DOHH2 (cell line): ENCODE data around the gene UTS2B.
"Not testable (repeated sequence)": the region's sequence is repeated elsewhere in the genome, so short reads cannot be mapped to it uniquely, and the experiment has no call there.

ENCODE experiments used
- H3F3A ChIP-seq: fragments of 200-600 bp; sonication (generic), shearing (Covaris generic); 2 replicates; pipeline ENCODE4 v1.6.0; 2016; ENCODE audit warnings: antibody characterized with exemption, mild to moderate bottlenecking; ENCODE audit not compliant: control insufficient read depth, insufficient read depth
- H3K27ac ChIP-seq: fragments of 200-600 bp; sonication (generic); 2 replicates; pipeline ENCODE4 v1.5.1; 2014; ENCODE audit warnings: low read depth, mild to moderate bottlenecking, low read length, moderate library complexity
- H3K27me3 ChIP-seq: fragments of 200-600 bp; sonication (generic); 2 replicates; pipeline ENCODE4 v1.6.1; 2014; ENCODE audit warnings: mild to moderate bottlenecking, low read length, mixed read lengths; ENCODE audit not compliant: control insufficient read depth
- H3K36me3 ChIP-seq: fragments of 200-600 bp; sonication (generic); 2 replicates; pipeline ENCODE4 v1.6.1; 2014; ENCODE audit warnings: mild to moderate bottlenecking, low read length, moderate library complexity, mixed read lengths; ENCODE audit not compliant: control insufficient read depth
- H3K4me1 ChIP-seq: fragments of 200-600 bp; sonication (generic); 2 replicates; pipeline ENCODE4 v1.6.1; 2014; ENCODE audit warnings: mild to moderate bottlenecking, low read length, mixed read lengths; ENCODE audit not compliant: control insufficient read depth
- H3K4me2 ChIP-seq: fragments of 200-600 bp; sonication (generic); 2 replicates; pipeline ENCODE4 v1.6.0; 2014; ENCODE audit warnings: mild to moderate bottlenecking, low read length, moderate library complexity
- H3K4me3 ChIP-seq: fragments of 200-600 bp; sonication (generic); 2 replicates; pipeline ENCODE4 v1.5.1; 2014; ENCODE audit warnings: mild to moderate bottlenecking, low read length, mixed read lengths
- H3K79me2 ChIP-seq: fragments of 200-600 bp; sonication (generic); 2 replicates; pipeline ENCODE4 v1.6.1; 2014; ENCODE audit warnings: mild to moderate bottlenecking, low read length, mixed read lengths; ENCODE audit not compliant: control insufficient read depth
- H3K9me2 ChIP-seq: fragments of 200-600 bp; sonication (generic); replicated peaks from 2 replicates; pipeline ENCODE4 v1.6.1; 2014; ENCODE audit warnings: mild to moderate bottlenecking, low read length, mixed read lengths; ENCODE audit not compliant: control insufficient read depth
- H3K9me3 ChIP-seq: fragments of 200-600 bp; sonication (generic); 2 replicates; pipeline ENCODE4 v1.6.1; 2014; ENCODE audit warnings: antibody characterized with exemption, low read length, mixed read lengths; ENCODE audit not compliant: control insufficient read depth, insufficient read depth
- H4K20me1 ChIP-seq: fragments of 200-600 bp; sonication (generic); 2 replicates; pipeline ENCODE4 v1.6.0; 2014; ENCODE audit warnings: low read depth, mild to moderate bottlenecking, antibody characterized with exemption, low read length, moderate library complexity; ENCODE audit not compliant: control insufficient read depth, insufficient read depth
- EZH2phosphoT487 ChIP-seq: fragments of 200-600 bp; sonication (generic); IDR thresholded peaks from 2 replicates; pipeline ENCODE4 v1.6.1; 2017; ENCODE audit warnings: borderline replicate concordance, mild to moderate bottlenecking, antibody characterized with exemption, low read length, moderate library complexity, mixed read lengths
- TF ChIP-seq, protein P1 (sequence below): fragments of 200-600 bp; sonication (generic); IDR thresholded peaks from one replicate; pipeline ENCODE4 v1.5.1; 2014; ENCODE audit warnings: antibody characterized with exemption, mild to moderate bottlenecking, low read depth, low read length; ENCODE audit not compliant: poor library complexity, severe bottlenecking

Gene UTS2B

GRCh38 chr3:191253089-191253799, 77.1 kb downstream of the UTS2B start:
- no peaks in the 10 kb centered on the region for H4K20me1 ChIP-seq
- H3K27ac ChIP-seq, result no peak overlapping the region; the same call in 1 of the 2 replicates

GRCh38 chr3:191246630-191247029, 83.7 kb downstream of the UTS2B start:
- 0 out of 2 replicates have a peak overlapping the region, but pooled peaks have one; percentile 9 for H3K27ac ChIP-seq
- no peak for TF ChIP-seq EZH2phosphoT487
- peaks cover 22% of the 10 kb centered on the region for H3K4me1 ChIP-seq
- no peaks in the 10 kb centered on the region for H3K9me2 ChIP-seq
- no peak overlapping the region for H3K4me3 ChIP-seq
- H3K4me2 ChIP-seq, result no peak overlapping the region
- H3K27me3 ChIP-seq, result no peaks in the 10 kb centered on the region
- no peaks in the 10 kb centered on the region for H3K9me3 ChIP-seq
- no peaks in the 10 kb centered on the region for H3K36me3 ChIP-seq
- H4K20me1 ChIP-seq, result no peaks in the 10 kb centered on the region
- H3K79me2 ChIP-seq, result no peaks in the 10 kb centered on the region
- H3F3A ChIP-seq, result no peaks in the 10 kb centered on the region

More at GRCh38 chr3:191253089-191253799, 77.1 kb downstream of the UTS2B start:
- Histone ChIP-seq H3K9me2 (no peaks in the 10 kb centered on the region), H3K4me2 (peak overlapping the region; percentile 63), H3K9me3 (no peaks in the 10 kb centered on the region), H3K79me2 (no peaks in the 10 kb centered on the region), H3K27me3 (no peaks in the 10 kb centered on the region), H3K4me1 (peaks cover 59% of the 10 kb centered on the region), H3K4me3 (peak overlapping the region; percentile 39), H3K36me3 (no peaks in the 10 kb centered on the region; the same call in 1 of the 2 replicates), H3F3A (no peaks in the 10 kb centered on the region)
- no peak for TF ChIP-seq EZH2phosphoT487
- TF ChIP-seq, protein P1, sequence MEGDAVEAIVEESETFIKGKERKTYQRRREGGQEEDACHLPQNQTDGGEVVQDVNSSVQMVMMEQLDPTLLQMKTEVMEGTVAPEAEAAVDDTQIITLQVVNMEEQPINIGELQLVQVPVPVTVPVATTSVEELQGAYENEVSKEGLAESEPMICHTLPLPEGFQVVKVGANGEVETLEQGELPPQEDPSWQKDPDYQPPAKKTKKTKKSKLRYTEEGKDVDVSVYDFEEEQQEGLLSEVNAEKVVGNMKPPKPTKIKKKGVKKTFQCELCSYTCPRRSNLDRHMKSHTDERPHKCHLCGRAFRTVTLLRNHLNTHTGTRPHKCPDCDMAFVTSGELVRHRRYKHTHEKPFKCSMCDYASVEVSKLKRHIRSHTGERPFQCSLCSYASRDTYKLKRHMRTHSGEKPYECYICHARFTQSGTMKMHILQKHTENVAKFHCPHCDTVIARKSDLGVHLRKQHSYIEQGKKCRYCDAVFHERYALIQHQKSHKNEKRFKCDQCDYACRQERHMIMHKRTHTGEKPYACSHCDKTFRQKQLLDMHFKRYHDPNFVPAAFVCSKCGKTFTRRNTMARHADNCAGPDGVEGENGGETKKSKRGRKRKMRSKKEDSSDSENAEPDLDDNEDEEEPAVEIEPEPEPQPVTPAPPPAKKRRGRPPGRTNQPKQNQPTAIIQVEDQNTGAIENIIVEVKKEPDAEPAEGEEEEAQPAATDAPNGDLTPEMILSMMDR, result no peak

DNA sequence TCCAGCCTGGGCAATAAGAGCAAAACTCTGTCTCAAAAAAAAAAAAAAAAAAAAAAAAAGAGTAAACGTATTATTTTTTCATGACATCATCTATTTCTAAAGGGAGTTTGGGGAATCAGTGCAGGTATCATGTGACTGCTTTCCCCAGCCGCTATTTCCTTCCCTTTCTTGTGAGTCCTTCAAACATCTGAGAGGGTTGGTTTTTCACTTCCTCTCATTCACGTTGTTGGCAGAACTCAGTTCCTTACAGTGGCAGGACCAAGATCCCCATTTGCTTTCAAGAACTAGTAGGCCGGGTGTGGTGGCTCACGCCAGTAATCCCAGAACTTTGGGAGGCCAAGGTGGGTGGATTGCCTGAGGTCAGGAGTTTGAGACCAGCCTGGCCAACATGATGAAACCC, 84.3 kb downstream of the UTS2B start:
- H3F3A ChIP-seq, H3K9me3 ChIP-seq, H3K36me3 ChIP-seq, H3K9me2 ChIP-seq, H3K79me2 ChIP-seq, H4K20me1 ChIP-seq, H3K4me3 ChIP-seq, H3K27me3 ChIP-seq: not testable (repeated sequence)
- Histone ChIP-seq H3K27ac (0 out of 2 replicates have a peak overlapping the region, but pooled peaks have one; percentile 9), H3K4me1 (peaks cover 22% of the 10 kb centered on the region), H3K4me2 (peak overlapping the region; percentile 30; the same call in 1 of the 2 replicates)

DNA sequence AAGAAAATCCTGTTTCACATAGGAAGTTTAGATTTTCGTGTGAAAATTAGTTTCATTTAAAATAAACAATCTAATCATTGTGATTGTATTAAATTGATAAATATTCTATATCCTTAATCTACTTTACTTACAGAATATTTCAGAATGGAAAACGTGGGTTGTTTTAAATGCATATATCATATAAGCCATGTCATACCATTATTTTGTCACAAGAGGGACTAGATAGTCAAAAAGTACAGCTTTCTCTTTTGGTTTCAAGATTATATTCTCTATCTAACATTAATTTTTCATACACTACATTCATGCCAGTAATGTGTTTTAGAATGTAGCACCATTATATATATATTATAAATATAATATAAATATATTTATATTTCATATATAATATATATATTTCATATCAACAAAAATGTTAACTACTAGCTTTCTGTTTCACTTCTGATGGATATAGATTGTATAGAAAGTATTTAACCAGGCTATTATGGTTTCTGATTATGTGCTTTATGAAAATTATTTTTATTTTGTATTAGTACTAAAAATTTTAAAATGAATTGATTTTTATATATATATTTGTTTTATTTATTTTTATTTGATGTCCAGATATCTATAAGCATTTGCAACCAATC, 86.0 kb downstream of the UTS2B start:
- Histone ChIP-seq H4K20me1 (no peaks in the 10 kb centered on the region), H3K4me2 (no peak overlapping the region), H3F3A (no peaks in the 10 kb centered on the region), H3K27ac (no peak overlapping the region), H3K27me3 (no peaks in the 10 kb centered on the region), H3K4me1 (peaks cover 25% of the 10 kb centered on the region), H3K79me2 (no peaks in the 10 kb centered on the region), H3K9me3 (no peaks in the 10 kb centered on the region), H3K4me3 (no peak overlapping the region), H3K36me3 (no peaks in the 10 kb centered on the region), H3K9me2 (no peaks in the 10 kb centered on the region)
- TF ChIP-seq EZH2phosphoT487, result no peak
- TF ChIP-seq, protein P1, result peak; percentile 25
